A673 (cell line): ENCODE measurements around the gene RUFY2.

Experiments
- CTCF ChIP-seq: fragments of 300-800, 200-600 bp; sonication (generic); conservative IDR thresholded peaks from 2 replicates; pipeline ENCODE4 v1.5.1; 2017; ENCODE audit warnings: low read depth, mild to moderate bottlenecking, antibody characterized with exemption, low read length, moderate library complexity, mixed read lengths
- EZH2 ChIP-seq: fragments of 200-600 bp; sonication (generic); IDR thresholded peaks from 2 replicates; pipeline ENCODE4 v1.6.1; 2017; ENCODE audit warnings: borderline replicate concordance, low read depth, mild to moderate bottlenecking, mixed read lengths, antibody characterized with exemption, low read length; ENCODE audit not compliant: poor library complexity, severe bottlenecking

- TF ChIP-seq CTCF = no peak
- TF ChIP-seq EZH2 = no peak
Measured at GRCh38 chr10:68327889-68328786, 78.9 kb downstream of the RUFY2 start.
